ENCODE measurements around the gene CDC6.

The CDC6 gene

DNA sequence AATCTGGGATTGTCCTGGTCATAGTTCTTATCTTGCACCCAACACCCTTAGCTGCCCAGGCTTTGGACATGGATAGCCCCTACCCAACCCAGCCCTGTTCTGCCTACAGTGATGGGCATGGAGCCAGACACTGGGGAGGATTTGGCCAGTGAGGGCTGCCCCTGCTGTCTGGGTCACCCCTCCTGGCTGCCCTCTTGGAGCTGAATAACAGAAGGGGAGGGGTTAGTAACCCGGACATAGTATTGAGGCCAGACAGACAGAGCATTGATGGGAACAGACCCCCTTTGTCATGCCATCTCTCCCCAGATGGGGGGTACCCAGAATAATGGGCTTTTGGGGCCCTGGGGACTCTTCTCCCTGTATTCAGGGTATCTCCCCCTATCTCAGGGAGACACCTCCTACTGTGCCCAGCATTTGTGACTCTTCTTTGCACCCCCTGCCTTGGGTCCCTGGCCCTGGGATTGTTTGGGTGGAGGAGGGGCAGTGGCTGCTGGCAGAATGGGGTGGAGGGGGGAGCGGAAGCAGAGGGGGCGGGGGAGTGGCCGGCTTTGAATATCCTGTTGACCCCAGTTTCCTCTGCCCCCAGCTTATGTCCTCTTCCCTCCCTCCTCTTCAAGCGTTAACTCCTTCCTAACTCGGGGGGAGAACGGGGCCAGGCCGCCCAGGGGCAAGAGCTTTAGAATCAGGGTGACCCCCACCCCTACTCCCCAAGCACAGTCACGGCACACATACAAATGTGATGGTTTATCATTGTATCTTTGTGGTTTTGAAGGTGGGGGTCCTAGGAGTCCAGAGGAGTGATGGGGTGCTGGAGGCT is 59.8 kb downstream of the CDC6 start:
- no peak overlapping the region for H3K4me3 ChIP-seq (ENCODE audit: low read depth, low read length)
- DNase-seq (ENCODE audit: low read depth, low spot score), result no peak

DNA sequence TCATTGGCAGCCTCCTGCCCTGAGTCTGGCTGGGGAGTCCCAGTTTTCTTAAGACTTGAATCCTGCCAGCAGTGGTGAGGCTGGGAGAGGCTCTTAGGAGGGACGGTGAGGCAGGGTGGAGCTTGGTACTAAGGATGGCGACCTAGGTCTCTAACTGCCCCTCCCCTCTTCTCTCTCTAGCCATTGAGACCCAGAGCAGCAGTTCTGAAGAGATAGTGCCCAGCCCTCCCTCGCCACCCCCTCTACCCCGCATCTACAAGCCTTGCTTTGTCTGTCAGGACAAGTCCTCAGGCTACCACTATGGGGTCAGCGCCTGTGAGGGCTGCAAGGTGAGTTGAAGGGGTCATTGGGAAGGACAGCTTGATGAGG is 60.4 kb downstream of the CDC6 start:
- CTCF ChIA-PET, result interaction anchor here (0.7 to 23.6 kb wide), 9 partner anchors 9 to 212 kb away, joined by 3 to 649 read pairs (median 5); partner anchors contain the start of gene RARA
- DNase-seq (ENCODE audit: low read depth, low spot score), result no peak
- H3K4me3 ChIP-seq (ENCODE audit: low read depth, low read length), result no peak overlapping the region
- POLR2A ChIA-PET, result no interaction called here
- TF ChIP-seq, protein P1, sequence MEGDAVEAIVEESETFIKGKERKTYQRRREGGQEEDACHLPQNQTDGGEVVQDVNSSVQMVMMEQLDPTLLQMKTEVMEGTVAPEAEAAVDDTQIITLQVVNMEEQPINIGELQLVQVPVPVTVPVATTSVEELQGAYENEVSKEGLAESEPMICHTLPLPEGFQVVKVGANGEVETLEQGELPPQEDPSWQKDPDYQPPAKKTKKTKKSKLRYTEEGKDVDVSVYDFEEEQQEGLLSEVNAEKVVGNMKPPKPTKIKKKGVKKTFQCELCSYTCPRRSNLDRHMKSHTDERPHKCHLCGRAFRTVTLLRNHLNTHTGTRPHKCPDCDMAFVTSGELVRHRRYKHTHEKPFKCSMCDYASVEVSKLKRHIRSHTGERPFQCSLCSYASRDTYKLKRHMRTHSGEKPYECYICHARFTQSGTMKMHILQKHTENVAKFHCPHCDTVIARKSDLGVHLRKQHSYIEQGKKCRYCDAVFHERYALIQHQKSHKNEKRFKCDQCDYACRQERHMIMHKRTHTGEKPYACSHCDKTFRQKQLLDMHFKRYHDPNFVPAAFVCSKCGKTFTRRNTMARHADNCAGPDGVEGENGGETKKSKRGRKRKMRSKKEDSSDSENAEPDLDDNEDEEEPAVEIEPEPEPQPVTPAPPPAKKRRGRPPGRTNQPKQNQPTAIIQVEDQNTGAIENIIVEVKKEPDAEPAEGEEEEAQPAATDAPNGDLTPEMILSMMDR (IDR thresholded peaks at IDR 0.05; ENCODE audit: insufficient read depth, low read length, missing control alignments), result no peak

More for the DNA sequence above, 59.8 kb downstream of the CDC6 start:
- TF ChIP-seq, protein P1 (IDR thresholded peaks at IDR 0.05; ENCODE audit: insufficient read depth, low read length, missing control alignments), result no peak
- CTCF ChIA-PET, result interaction anchor here (1.1 to 23.6 kb wide), 7 partner anchors 7 to 186 kb away, joined by 3 to 649 read pairs (median 6); partner anchors contain the start of gene RARA
- POLR2A ChIA-PET, result interaction anchor here (0.6 kb wide), 1 partner anchor 109 kb away, joined by 3 read pairs; no protein-coding TSS in a partner anchor

DNA sequence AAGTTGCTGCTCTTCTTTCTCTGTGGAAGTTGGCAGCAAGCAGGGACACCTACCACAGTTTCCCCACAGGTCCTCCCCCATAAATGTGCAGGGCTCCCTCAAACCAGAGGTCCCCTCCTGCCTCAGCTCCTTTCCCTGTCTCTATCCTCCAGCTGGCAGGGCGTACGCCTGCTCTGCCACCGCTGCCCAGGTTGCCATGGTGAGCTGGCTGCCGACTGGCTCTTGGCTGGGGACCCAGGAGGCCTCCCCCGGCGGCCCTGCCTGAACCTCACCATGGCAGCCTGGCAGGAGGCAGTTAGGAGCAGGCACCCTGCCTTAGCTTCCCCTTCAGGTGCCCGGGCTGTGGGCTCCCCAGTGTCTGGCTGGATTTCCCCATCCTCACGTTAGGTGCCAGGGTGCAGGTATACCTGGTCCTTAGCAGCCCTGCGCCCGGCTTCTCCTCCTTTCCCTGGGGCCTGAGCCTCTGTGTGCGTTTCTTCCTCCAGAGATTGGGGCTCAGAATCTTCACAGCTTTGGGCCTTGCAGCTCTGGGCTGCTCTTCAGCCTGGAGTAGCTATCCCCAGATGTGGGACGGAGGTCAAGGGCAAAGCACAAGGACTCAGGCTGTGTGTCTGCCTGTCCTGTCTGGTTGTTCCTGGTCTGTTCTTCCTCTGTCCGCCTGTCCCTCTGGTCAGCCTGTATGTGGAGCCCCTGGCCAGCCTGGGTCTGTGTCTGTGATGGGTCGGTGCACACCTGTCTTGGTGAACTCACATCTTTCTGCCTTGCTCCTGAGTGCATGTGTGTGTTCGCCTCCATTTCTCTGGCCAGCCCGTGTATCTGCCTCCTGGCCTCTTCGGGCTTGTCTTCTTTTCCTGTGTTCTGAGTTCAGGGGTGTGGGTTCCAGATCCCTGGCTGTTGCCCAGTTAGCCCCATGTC is 61.1 kb downstream of the CDC6 start:
- ChIA-PET CTCF (interaction anchor here (0.7 to 23.6 kb wide), 9 partner anchors 9 to 211 kb away, joined by 3 to 649 read pairs (median 5); partner anchors contain the start of gene RARA), POLR2A (no interaction called here)
- no peak for DNase-seq (ENCODE audit: low read depth, low spot score)

DNA sequence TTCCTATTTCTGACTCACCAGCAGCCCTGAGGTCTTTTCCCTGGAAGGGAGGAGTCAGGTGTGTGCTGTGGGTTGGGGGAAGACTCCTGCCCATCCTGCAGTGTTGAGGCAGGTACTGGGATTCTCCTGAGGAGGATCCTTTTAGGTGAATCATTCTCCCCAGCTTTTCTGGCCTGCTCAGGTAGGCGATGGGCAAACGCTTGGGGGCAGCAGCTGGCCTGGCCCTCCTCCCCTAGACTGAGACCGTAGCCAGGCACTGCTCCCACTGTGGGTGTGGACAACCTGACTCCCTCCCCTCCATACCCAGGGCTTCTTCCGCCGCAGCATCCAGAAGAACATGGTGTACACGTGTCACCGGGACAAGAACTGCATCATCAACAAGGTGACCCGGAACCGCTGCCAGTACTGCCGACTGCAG is 61.8 kb downstream of the CDC6 start:
- ChIA-PET POLR2A (no interaction called here), CTCF (interaction anchor here (1.1 to 23.6 kb wide), 6 partner anchors 11 to 66 kb away, joined by 3 to 649 read pairs (median 6); partner anchors contain the start of gene RARA)
- TF ChIP-seq, protein P1 (IDR thresholded peaks at IDR 0.05; ENCODE audit: insufficient read depth, low read length, missing control alignments), result no peak
- no peak for DNase-seq (ENCODE audit: low read depth, low spot score)
- no peak overlapping the region for H3K4me3 ChIP-seq (ENCODE audit: low read depth, low read length)

More for the DNA sequence above, 61.1 kb downstream of the CDC6 start:
- TF ChIP-seq, protein P1 (IDR thresholded peaks at IDR 0.05; ENCODE audit: insufficient read depth, low read length, missing control alignments), result no peak
- H3K4me3 ChIP-seq (ENCODE audit: low read depth, low read length), result no peak overlapping the region

- H3K4me3 ChIP-seq (ENCODE audit: low read depth, low read length), result no peak overlapping the region
- no peak for DNase-seq (ENCODE audit: low read depth, low spot score)
- CTCF ChIA-PET, result interaction anchor here (1.1 to 23.6 kb wide), 3 partner anchors 10 to 61 kb away, joined by 3 to 649 read pairs (median 20); partner anchors contain the start of gene RARA
- TF ChIP-seq, protein P1 (IDR thresholded peaks at IDR 0.05; ENCODE audit: insufficient read depth, low read length, missing control alignments), result no peak
- POLR2A ChIA-PET, result no interaction called here
Observed at GRCh38 chr17:40349895-40350688, 62.4 kb downstream of the CDC6 start.

All from AG04449 (cell line).